ENCODE measurements around the gene CYP8B1. TPM values are rescaled to one million over a fixed set of nuclear protein-coding genes. Genes with fewer than 3 reads are reported as not detected.

The CYP8B1 gene
- total and polyA plus RNA-seq, 2 experiments from 2014 or later, result not detected

DNA sequence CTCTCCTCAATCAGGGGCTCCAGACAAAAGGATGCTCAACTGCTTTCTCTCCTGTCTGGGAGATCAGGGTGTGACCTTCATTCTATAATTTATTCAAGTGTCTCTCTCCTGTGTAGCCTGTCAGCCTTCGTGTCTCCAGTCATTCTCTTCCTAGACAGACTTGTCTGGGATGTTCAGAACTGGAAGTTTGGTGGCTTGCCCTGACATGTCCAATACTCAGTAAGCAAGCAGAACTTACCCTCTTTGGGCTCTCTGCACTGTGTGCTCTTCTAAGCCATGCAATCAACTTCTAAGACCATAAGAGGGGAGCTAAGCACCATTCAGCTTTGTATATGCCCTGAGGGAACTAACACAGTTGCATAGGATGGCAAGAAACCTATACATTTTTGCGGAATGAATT, 52.3 kb downstream of the CYP8B1 start:
- Histone ChIP-seq H3K4me2 (no peak overlapping the region), H3K27me3 (ENCODE audit: insufficient read depth) (no peaks in the 10 kb centered on the region), H4K20me1 (replicated peaks; ENCODE audit: insufficient read depth) (no peaks in the 10 kb centered on the region), H3K79me2 (replicated peaks; ENCODE audit: insufficient read depth) (no peaks in the 10 kb centered on the region), H3K4me3 (no peak overlapping the region), H3K27ac (ENCODE audit: low read depth) (no peak overlapping the region), H3K9me2 (ENCODE audit: insufficient read depth) (no peaks in the 10 kb centered on the region), H3F3A (replicated peaks; ENCODE audit: low read depth) (no peaks in the 10 kb centered on the region), H3K36me3 (ENCODE audit: insufficient read depth) (no peaks in the 10 kb centered on the region), H3K4me1 (ENCODE audit: insufficient read depth) (0 out of 2 replicates have a peak, but pooled peaks cover 5% of the 10 kb centered on the region), H2AFZ (peak overlapping the region; percentile 87)
- H3K27ac Mint-ChIP-seq, result no peak overlapping the region
- H3K36me3 Mint-ChIP-seq (ENCODE audit: low read depth), result no peaks in the 10 kb centered on the region
- TF ChIP-seq STAT1 (IDR thresholded peaks at IDR 0.05; ENCODE audit: unreplicated experiment) (no peak), POLR2AphosphoS5 (IDR thresholded peaks at IDR 0.05; ENCODE audit: low read depth) (no peak), JUNB (IDR thresholded peaks at IDR 0.05; ENCODE audit: unreplicated experiment) (no peak)
- TF ChIP-seq, protein P1, sequence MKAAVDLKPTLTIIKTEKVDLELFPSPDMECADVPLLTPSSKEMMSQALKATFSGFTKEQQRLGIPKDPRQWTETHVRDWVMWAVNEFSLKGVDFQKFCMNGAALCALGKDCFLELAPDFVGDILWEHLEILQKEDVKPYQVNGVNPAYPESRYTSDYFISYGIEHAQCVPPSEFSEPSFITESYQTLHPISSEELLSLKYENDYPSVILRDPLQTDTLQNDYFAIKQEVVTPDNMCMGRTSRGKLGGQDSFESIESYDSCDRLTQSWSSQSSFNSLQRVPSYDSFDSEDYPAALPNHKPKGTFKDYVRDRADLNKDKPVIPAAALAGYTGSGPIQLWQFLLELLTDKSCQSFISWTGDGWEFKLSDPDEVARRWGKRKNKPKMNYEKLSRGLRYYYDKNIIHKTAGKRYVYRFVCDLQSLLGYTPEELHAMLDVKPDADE (IDR thresholded peaks at IDR 0.05), result no peak
- DNase-seq (ENCODE audit: low spot score), result no peak
- no peak overlapping the region for H3K4me3 Mint-ChIP-seq
- no peaks in the 10 kb centered on the region; the same call in 2 of the 3 replicates for H3K9me3 Mint-ChIP-seq
- H3K27me3 Mint-ChIP-seq (ENCODE audit: insufficient read depth, low read depth, poor library complexity), result peaks cover 4% of the 10 kb centered on the region
- H3K4me1 Mint-ChIP-seq, result peaks cover 8% of the 10 kb centered on the region; the same call in 2 of the 3 replicates
- ATAC-seq, result no peak

DNA sequence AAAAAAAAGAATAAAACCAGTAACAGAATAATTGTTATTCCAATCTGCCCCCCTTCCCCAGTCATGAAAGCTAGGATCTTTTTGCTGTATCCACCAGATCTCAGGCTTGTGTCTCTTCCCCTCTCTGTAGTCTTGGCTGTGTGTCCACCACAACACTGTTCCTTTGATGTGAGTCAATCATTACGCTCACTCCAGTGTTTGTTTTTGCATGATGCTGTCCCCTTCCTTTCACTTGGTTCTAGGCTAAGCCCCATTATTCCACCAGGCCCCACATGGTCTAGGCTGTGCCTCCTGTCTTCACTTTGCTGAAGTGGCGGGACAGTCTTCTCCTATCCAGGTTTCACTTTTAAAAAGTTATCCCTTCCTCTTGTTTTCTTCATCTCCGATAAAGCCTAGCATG, 52.9 kb downstream of the CYP8B1 start:
- peaks cover 4% of the 10 kb centered on the region for H3K27me3 Mint-ChIP-seq (ENCODE audit: insufficient read depth, low read depth, poor library complexity)
- DNase-seq (ENCODE audit: low spot score) (no peak), ATAC-seq (no peak)
- no peak overlapping the region for H3K27ac Mint-ChIP-seq
- no peaks in the 10 kb centered on the region; the same call in 2 of the 3 replicates for H3K9me3 Mint-ChIP-seq
- no peaks in the 10 kb centered on the region for H3K9me2 ChIP-seq (ENCODE audit: insufficient read depth)
- 0 out of 2 replicates have a peak, but pooled peaks cover 5% of the 10 kb centered on the region for H3K4me1 ChIP-seq (ENCODE audit: insufficient read depth)
- no peak overlapping the region for H3K27ac ChIP-seq (ENCODE audit: low read depth)
- peaks cover 8% of the 10 kb centered on the region; the same call in 2 of the 3 replicates for H3K4me1 Mint-ChIP-seq
- H4K20me1 ChIP-seq (replicated peaks; ENCODE audit: insufficient read depth), result no peaks in the 10 kb centered on the region
- no peaks in the 10 kb centered on the region for H3K27me3 ChIP-seq (ENCODE audit: insufficient read depth)
- H3K4me3 Mint-ChIP-seq, result no peak overlapping the region
- H3F3A ChIP-seq (replicated peaks; ENCODE audit: low read depth), result no peaks in the 10 kb centered on the region
- H3K4me2 ChIP-seq, result no peak overlapping the region
- no peaks in the 10 kb centered on the region for H3K79me2 ChIP-seq (replicated peaks; ENCODE audit: insufficient read depth)
- TF ChIP-seq, protein P2, sequence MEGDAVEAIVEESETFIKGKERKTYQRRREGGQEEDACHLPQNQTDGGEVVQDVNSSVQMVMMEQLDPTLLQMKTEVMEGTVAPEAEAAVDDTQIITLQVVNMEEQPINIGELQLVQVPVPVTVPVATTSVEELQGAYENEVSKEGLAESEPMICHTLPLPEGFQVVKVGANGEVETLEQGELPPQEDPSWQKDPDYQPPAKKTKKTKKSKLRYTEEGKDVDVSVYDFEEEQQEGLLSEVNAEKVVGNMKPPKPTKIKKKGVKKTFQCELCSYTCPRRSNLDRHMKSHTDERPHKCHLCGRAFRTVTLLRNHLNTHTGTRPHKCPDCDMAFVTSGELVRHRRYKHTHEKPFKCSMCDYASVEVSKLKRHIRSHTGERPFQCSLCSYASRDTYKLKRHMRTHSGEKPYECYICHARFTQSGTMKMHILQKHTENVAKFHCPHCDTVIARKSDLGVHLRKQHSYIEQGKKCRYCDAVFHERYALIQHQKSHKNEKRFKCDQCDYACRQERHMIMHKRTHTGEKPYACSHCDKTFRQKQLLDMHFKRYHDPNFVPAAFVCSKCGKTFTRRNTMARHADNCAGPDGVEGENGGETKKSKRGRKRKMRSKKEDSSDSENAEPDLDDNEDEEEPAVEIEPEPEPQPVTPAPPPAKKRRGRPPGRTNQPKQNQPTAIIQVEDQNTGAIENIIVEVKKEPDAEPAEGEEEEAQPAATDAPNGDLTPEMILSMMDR (conservative IDR thresholded peaks at IDR 0.05; ENCODE audit: low read depth in 2 of 2), result no peak
- no peak for TF ChIP-seq ZNF331 (CRISPR knock-in tag; IDR thresholded peaks at IDR 0.05; ENCODE audit: low read depth)
- TF ChIP-seq, protein P1 (IDR thresholded peaks at IDR 0.05), result no peak
- no peak for TF ChIP-seq EZH2 (IDR thresholded peaks at IDR 0.05; ENCODE audit: low read depth, unreplicated experiment)
- TF ChIP-seq, protein P3, sequence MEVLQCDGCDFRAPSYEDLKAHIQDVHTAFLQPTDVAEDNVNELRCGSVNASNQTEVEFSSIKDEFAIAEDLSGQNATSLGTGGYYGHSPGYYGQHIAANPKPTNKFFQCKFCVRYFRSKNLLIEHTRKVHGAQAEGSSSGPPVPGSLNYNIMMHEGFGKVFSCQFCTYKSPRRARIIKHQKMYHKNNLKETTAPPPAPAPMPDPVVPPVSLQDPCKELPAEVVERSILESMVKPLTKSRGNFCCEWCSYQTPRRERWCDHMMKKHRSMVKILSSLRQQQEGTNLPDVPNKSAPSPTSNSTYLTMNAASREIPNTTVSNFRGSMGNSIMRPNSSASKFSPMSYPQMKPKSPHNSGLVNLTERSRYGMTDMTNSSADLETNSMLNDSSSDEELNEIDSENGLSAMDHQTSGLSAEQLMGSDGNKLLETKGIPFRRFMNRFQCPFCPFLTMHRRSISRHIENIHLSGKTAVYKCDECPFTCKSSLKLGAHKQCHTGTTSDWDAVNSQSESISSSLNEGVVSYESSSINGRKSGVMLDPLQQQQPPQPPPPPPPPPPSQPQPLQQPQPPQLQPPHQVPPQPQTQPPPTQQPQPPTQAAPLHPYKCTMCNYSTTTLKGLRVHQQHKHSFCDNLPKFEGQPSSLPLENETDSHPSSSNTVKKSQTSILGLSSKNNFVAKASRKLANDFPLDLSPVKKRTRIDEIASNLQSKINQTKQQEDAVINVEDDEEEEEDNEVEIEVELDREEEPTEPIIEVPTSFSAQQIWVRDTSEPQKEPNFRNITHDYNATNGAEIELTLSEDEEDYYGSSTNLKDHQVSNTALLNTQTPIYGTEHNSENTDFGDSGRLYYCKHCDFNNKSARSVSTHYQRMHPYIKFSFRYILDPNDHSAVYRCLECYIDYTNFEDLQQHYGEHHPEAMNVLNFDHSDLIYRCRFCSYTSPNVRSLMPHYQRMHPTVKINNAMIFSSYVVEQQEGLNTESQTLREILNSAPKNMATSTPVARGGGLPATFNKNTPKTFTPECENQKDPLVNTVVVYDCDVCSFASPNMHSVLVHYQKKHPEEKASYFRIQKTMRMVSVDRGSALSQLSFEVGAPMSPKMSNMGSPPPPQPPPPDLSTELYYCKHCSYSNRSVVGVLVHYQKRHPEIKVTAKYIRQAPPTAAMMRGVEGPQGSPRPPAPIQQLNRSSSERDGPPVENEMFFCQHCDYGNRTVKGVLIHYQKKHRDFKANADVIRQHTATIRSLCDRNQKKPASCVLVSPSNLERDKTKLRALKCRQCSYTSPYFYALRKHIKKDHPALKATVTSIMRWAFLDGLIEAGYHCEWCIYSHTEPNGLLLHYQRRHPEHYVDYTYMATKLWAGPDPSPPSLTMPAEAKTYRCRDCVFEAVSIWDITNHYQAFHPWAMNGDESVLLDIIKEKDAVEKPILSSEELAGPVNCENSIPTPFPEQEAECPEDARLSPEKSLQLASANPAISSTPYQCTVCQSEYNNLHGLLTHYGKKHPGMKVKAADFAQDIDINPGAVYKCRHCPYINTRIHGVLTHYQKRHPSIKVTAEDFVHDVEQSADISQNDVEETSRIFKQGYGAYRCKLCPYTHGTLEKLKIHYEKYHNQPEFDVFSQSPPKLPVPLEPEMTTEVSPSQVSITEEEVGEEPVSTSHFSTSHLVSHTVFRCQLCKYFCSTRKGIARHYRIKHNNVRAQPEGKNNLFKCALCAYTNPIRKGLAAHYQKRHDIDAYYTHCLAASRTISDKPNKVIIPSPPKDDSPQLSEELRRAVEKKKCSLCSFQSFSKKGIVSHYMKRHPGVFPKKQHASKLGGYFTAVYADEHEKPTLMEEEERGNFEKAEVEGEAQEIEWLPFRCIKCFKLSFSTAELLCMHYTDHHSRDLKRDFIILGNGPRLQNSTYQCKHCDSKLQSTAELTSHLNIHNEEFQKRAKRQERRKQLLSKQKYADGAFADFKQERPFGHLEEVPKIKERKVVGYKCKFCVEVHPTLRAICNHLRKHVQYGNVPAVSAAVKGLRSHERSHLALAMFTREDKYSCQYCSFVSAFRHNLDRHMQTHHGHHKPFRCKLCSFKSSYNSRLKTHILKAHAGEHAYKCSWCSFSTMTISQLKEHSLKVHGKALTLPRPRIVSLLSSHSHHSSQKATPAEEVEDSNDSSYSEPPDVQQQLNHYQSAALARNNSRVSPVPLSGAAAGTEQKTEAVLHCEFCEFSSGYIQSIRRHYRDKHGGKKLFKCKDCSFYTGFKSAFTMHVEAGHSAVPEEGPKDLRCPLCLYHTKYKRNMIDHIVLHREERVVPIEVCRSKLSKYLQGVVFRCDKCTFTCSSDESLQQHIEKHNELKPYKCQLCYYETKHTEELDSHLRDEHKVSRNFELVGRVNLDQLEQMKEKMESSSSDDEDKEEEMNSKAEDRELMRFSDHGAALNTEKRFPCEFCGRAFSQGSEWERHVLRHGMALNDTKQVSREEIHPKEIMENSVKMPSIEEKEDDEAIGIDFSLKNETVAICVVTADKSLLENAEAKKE (CRISPR knock-in tag; IDR thresholded peaks at IDR 0.05), result no peak
- TF ChIP-seq NANOG (IDR thresholded peaks at IDR 0.05; ENCODE audit: borderline replicate concordance), result no peak
- TF ChIP-seq EZH2phosphoT487 (IDR thresholded peaks at IDR 0.05; ENCODE audit: unreplicated experiment), result no peak
- TF ChIP-seq CREB1 (CRISPR knock-in tag; IDR thresholded peaks at IDR 0.05; ENCODE audit: low read depth), result no peak
- TF ChIP-seq STAT1 (IDR thresholded peaks at IDR 0.05; ENCODE audit: unreplicated experiment), result no peak
- H2AFZ ChIP-seq, result peak overlapping the region; percentile 87
- H3K36me3 ChIP-seq (ENCODE audit: insufficient read depth), result no peaks in the 10 kb centered on the region
- H3K4me3 ChIP-seq, result no peak overlapping the region
- H3K36me3 Mint-ChIP-seq (ENCODE audit: low read depth), result no peaks in the 10 kb centered on the region

All from GM23338 (cell line).